RWPE1 (cell line): ENCODE results near the gene CDK5.

ENCODE experiments used
- CTCF ChIA-PET: fragments of 350-600 bp; sonication (Branson Sonifier 250); formaldehyde crosslinking; extraction: SDS; loops from one replicate; lab custom pipeline; 2021; lab: Yijun Ruan, JAX
- POLR2A ChIA-PET: fragments of 400-600 bp; formaldehyde crosslinking; extraction: SDS; loops from one replicate; lab custom pipeline; 2020; ENCODE audit warnings: antibody characterized with exemption; ENCODE audit not compliant: low non-redundant PET; lab: Yijun Ruan, JAX
- DNase-seq: peaks from one replicate; pipeline ENCODE4 v3.0.0; 2012; ENCODE audit warnings: low spot score
- H3K27ac ChIP-seq: fragments of 450-650 bp; 2 replicates; pipeline ENCODE4 v1.5.1; 2017
- CTCF ChIP-seq: fragments of 450-650 bp; conservative IDR thresholded peaks from 2 replicates; pipeline ENCODE4 v1.5.1; 2017; ENCODE audit warnings: low read depth, mild to moderate bottlenecking

Gene CDK5

GRCh38 chr7:151038951-151039849 is 18.5 kb downstream of the CDK5 start:
- CTCF ChIA-PET: interaction anchor here (0.8 to 1.4 kb wide), 2 partner anchors 141 to 205 kb away, joined by 3 to 4 read pairs; no protein-coding TSS in a partner anchor
- POLR2A ChIA-PET: interaction anchor here (0.5 kb wide), 1 partner anchor 8 kb away, joined by 6 read pairs; no protein-coding TSS in a partner anchor
- peak; percentile 69 for DNase-seq
- TF ChIP-seq CTCF: no peak
- peak overlapping the region; percentile 91 for H3K27ac ChIP-seq

- no peak for TF ChIP-seq CTCF
- POLR2A ChIA-PET: no interaction called here
- CTCF ChIA-PET: no interaction called here
- DNase-seq: no peak
- H3K27ac ChIP-seq: peak overlapping the region; percentile 91
Observed at GRCh38 chr7:151035902-151036301, 21.8 kb downstream of the CDK5 start.

- no peak for DNase-seq
- ChIA-PET POLR2A (no interaction called here), CTCF (no interaction called here)
- TF ChIP-seq CTCF: no peak
- H3K27ac ChIP-seq: peak overlapping the region; percentile 91; the same call in 1 of the 2 replicates
Observed at GRCh38 chr7:151035026-151035717, 22.5 kb downstream of the CDK5 start.

- TF ChIP-seq CTCF: no peak
- DNase-seq: no peak
- CTCF ChIA-PET: no interaction called here
- peak overlapping the region; percentile 91; the same call in 1 of the 2 replicates for H3K27ac ChIP-seq
- POLR2A ChIA-PET: no interaction called here
Observed at GRCh38 chr7:151034312-151035025, 23.2 kb downstream of the CDK5 start.

GRCh38 chr7:151033864-151034249 is 23.8 kb downstream of the CDK5 start:
- no peak for DNase-seq
- H3K27ac ChIP-seq: peak overlapping the region; percentile 36; the same call in 1 of the 2 replicates
- ChIA-PET CTCF (no interaction called here), POLR2A (no interaction called here)
- no peak for TF ChIP-seq CTCF
